GM19438 (cell line): ENCODE results near the gene LDB3.

ENCODE experiments used
- ATAC-seq: cut with Tn5 transposase; IDR thresholded peaks from one replicate; pipeline ENCODE4 v1.9.1; 2021; ENCODE audit warnings: low read depth; ENCODE audit not compliant: unreplicated experiment

The LDB3 gene

GRCh38 chr10:86700851-86701617, 32.7 kb downstream of the LDB3 start:
- ATAC-seq, result no peak

- ATAC-seq, result no peak
Observed at GRCh38 chr10:86703176-86703575, 34.9 kb downstream of the LDB3 start.

GRCh38 chr10:86705139-86705538, 36.8 kb downstream of the LDB3 start:
- no peak for ATAC-seq

GRCh38 chr10:86705905-86706304, 37.6 kb downstream of the LDB3 start:
- no peak for ATAC-seq

GRCh38 chr10:86706401-86706841, 38.1 kb downstream of the LDB3 start:
- no peak for ATAC-seq

GRCh38 chr10:86706977-86707376, 38.7 kb downstream of the LDB3 start:
- no peak for ATAC-seq

GRCh38 chr10:86707505-86707904, 39.2 kb downstream of the LDB3 start:
- no peak for ATAC-seq

GRCh38 chr10:86708068-86708782, 39.9 kb downstream of the LDB3 start:
- no peak for ATAC-seq

- ATAC-seq, result no peak
Observed at GRCh38 chr10:86708783-86709380, 40.6 kb downstream of the LDB3 start.

- no peak for ATAC-seq
Observed at GRCh38 chr10:86709396-86710185, 41.3 kb downstream of the LDB3 start.

GRCh38 chr10:86710987-86711512, 42.7 kb downstream of the LDB3 start:
- ATAC-seq, result peak; percentile 83

GRCh38 chr10:86711513-86712316, 43.4 kb downstream of the LDB3 start:
- ATAC-seq, result peak; percentile 46

GRCh38 chr10:86712317-86712707, 44.0 kb downstream of the LDB3 start:
- ATAC-seq, result no peak

- ATAC-seq, result no peak
Observed at GRCh38 chr10:86715156-86715795, 47.0 kb downstream of the LDB3 start.

GRCh38 chr10:86715836-86716235, 47.5 kb downstream of the LDB3 start:
- ATAC-seq, result no peak

GRCh38 chr10:86716466-86716865, 48.2 kb downstream of the LDB3 start:
- no peak for ATAC-seq

- ATAC-seq, result no peak
Observed at GRCh38 chr10:86718556-86718955, 50.2 kb downstream of the LDB3 start.

- ATAC-seq, result no peak
Observed at GRCh38 chr10:86721232-86721631, 52.9 kb downstream of the LDB3 start.

- ATAC-seq, result no peak
Observed at GRCh38 chr10:86723009-86723408, 54.7 kb downstream of the LDB3 start.
